OCI-LY7 (cell line): ENCODE data around the gene IGSF3.

Source experiments
- CTCF ChIP-seq: fragments of 200-600 bp; sonication (generic); conservative IDR thresholded peaks from 2 replicates; pipeline ENCODE4 v1.5.1; 2014; ENCODE audit warnings: mild to moderate bottlenecking, antibody characterized with exemption, low read length, moderate library complexity, mixed read lengths
- EZH2phosphoT487 ChIP-seq: fragments of 200-600 bp; sonication (generic); IDR thresholded peaks from 2 replicates; pipeline ENCODE4 v1.6.1; 2018; ENCODE audit warnings: low read depth, borderline replicate concordance, mild to moderate bottlenecking, mixed run types, antibody characterized with exemption, low read length, moderate library complexity, mixed read lengths

GRCh38 chr1:116664978-116665371 lies 2.6 kb downstream of the IGSF3 start:
- TF ChIP-seq CTCF (no peak), EZH2phosphoT487 (no peak)
